ENCODE results near the gene STRA6. TPM values are rescaled to one million over a fixed set of nuclear protein-coding genes. Genes with fewer than 3 reads are reported as not detected.

Gene STRA6
- total and polyA plus RNA-seq, 3 experiments from 2014 or later: not detected

- H3K9me3 ChIP-seq (ENCODE audit: low read length): no peaks in the 10 kb centered on the region
- no peaks in the 10 kb centered on the region for H3K27me3 ChIP-seq (ENCODE audit: insufficient read depth, low read length, poor library complexity, severe bottlenecking)
- H3K27ac Mint-ChIP-seq: no peak overlapping the region
- peaks cover 7 to 39% of the 10 kb centered on the region in 2 donors for H3K27me3 Mint-ChIP-seq
- H3K4me3 Mint-ChIP-seq: no peak overlapping the region
- no peaks in the 10 kb centered on the region for H3K4me1 ChIP-seq (ENCODE audit: insufficient read depth, low read length)
- H3K9me3 Mint-ChIP-seq: no peaks in the 10 kb centered on the region
- DNase-seq: no peak
- ChIA-PET POLR2A (no interaction called here), CTCF (no interaction called here)
- H3K4me1 Mint-ChIP-seq: no peaks in the 10 kb centered on the region
- no peaks in the 10 kb centered on the region for H3K36me3 ChIP-seq (ENCODE audit: insufficient read depth, low read length)
- no peak overlapping the region for H3K27ac ChIP-seq (ENCODE audit: low read depth, low read length)
- no peak overlapping the region for H3K4me3 ChIP-seq (ENCODE audit: low read length)
- peaks cover 0 to 3% (median 0%) of the 10 kb centered on the region in 3 donors for H3K36me3 Mint-ChIP-seq
These were observed 9.9 kb upstream of the STRA6 start for GRCh38 chr15:74212494-74212893.

- ChIA-PET POLR2A (no interaction called here), CTCF (no interaction called here)
- peaks cover 0 to 3% (median 0%) of the 10 kb centered on the region in 3 donors for H3K36me3 Mint-ChIP-seq
- H3K4me3 Mint-ChIP-seq: peak overlapping the region in 1 of 7 donors; percentile 52
- H3K9me3 ChIP-seq (ENCODE audit: low read length): no peaks in the 10 kb centered on the region
- no peaks in the 10 kb centered on the region for H3K4me1 Mint-ChIP-seq
- H3K9me3 Mint-ChIP-seq: no peaks in the 10 kb centered on the region
- H3K27me3 ChIP-seq (ENCODE audit: insufficient read depth, low read length, poor library complexity, severe bottlenecking): no peaks in the 10 kb centered on the region
- H3K27ac Mint-ChIP-seq: no peak overlapping the region
- H3K36me3 ChIP-seq (ENCODE audit: insufficient read depth, low read length): no peaks in the 10 kb centered on the region
- peaks cover 7 to 44% of the 10 kb centered on the region in 2 donors for H3K27me3 Mint-ChIP-seq
- no peaks in the 10 kb centered on the region for H3K4me1 ChIP-seq (ENCODE audit: insufficient read depth, low read length)
- no peak overlapping the region for H3K4me3 ChIP-seq (ENCODE audit: low read length)
- DNase-seq: no peak
- no peak overlapping the region for H3K27ac ChIP-seq (ENCODE audit: low read depth, low read length)
These were observed 9.1 kb upstream of the STRA6 start for GRCh38 chr15:74211656-74212055.

- no peaks in the 10 kb centered on the region for H3K4me1 Mint-ChIP-seq
- no peaks in the 10 kb centered on the region for H3K9me3 Mint-ChIP-seq
- no peak overlapping the region for H3K4me3 ChIP-seq (ENCODE audit: low read length)
- no peaks in the 10 kb centered on the region for H3K27me3 ChIP-seq (ENCODE audit: insufficient read depth, low read length, poor library complexity, severe bottlenecking)
- no peak overlapping the region for H3K4me3 Mint-ChIP-seq
- no peaks in the 10 kb centered on the region for H3K9me3 ChIP-seq (ENCODE audit: low read length)
- H3K36me3 Mint-ChIP-seq: peaks cover 0 to 3% (median 0%) of the 10 kb centered on the region in 3 donors
- H3K4me1 ChIP-seq (ENCODE audit: insufficient read depth, low read length): no peaks in the 10 kb centered on the region
- ChIA-PET CTCF (no interaction called here), POLR2A (no interaction called here)
- H3K27me3 Mint-ChIP-seq: peaks cover 7 to 38% of the 10 kb centered on the region in 2 donors
- H3K36me3 ChIP-seq (ENCODE audit: insufficient read depth, low read length): no peaks in the 10 kb centered on the region
- H3K27ac ChIP-seq (ENCODE audit: low read depth, low read length): no peak overlapping the region
- DNase-seq: no peak
- no peak overlapping the region for H3K27ac Mint-ChIP-seq
These were observed 8.1 kb upstream of the STRA6 start for GRCh38 chr15:74210729-74211128.

GRCh38 chr15:74209997-74210671, 7.5 kb upstream of the STRA6 start:
- no peak overlapping the region for H3K27ac ChIP-seq (ENCODE audit: low read depth, low read length)
- Mint-ChIP-seq H3K4me3 (no peak overlapping the region), H3K4me1 (no peaks in the 10 kb centered on the region), H3K36me3 (peaks cover 0 to 3% (median 0%) of the 10 kb centered on the region in 3 donors), H3K27me3 (peaks cover 7 to 34% of the 10 kb centered on the region in 2 donors), H3K9me3 (no peaks in the 10 kb centered on the region), H3K27ac (no peak overlapping the region)
- ChIA-PET CTCF (no interaction called here), POLR2A (no interaction called here)
- no peaks in the 10 kb centered on the region for H3K4me1 ChIP-seq (ENCODE audit: insufficient read depth, low read length)
- H3K36me3 ChIP-seq (ENCODE audit: insufficient read depth, low read length): no peaks in the 10 kb centered on the region
- H3K4me3 ChIP-seq (ENCODE audit: low read length): no peak overlapping the region
- DNase-seq: no peak
- no peaks in the 10 kb centered on the region for H3K9me3 ChIP-seq (ENCODE audit: low read length)
- H3K27me3 ChIP-seq (ENCODE audit: insufficient read depth, low read length, poor library complexity, severe bottlenecking): no peaks in the 10 kb centered on the region

DNA sequence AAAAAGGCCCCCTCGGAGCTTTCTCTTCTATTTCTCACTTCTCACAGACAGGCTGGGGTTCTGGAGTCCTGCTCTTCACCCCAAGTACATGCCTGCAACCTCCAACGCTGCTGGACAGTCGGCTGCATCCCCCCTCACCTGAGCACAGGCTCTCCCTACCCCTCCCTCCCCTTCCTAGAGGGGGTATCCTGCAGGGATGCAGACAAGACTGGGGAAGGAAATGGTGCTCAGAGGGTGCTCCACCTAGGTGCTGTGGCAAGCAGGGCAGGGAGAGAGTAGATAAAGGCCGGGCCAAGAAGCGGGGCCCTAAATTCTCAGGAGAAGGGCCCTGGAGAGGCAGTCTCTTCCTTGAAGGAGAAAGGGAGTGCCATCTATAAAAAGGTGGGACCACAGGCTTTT, 7.0 kb upstream of the STRA6 start:
- Histone ChIP-seq H3K27me3 (ENCODE audit: insufficient read depth, low read length, poor library complexity, severe bottlenecking) (no peaks in the 10 kb centered on the region), H3K4me1 (ENCODE audit: insufficient read depth, low read length) (no peaks in the 10 kb centered on the region), H3K27ac (ENCODE audit: low read depth, low read length) (no peak overlapping the region), H3K4me3 (ENCODE audit: low read length) (no peak overlapping the region), H3K36me3 (ENCODE audit: insufficient read depth, low read length) (no peaks in the 10 kb centered on the region), H3K9me3 (ENCODE audit: low read length) (no peaks in the 10 kb centered on the region)
- H3K36me3 Mint-ChIP-seq: peaks cover 0 to 3% (median 0%) of the 10 kb centered on the region in 3 donors
- POLR2A ChIA-PET: no interaction called here
- no peaks in the 10 kb centered on the region for H3K9me3 Mint-ChIP-seq
- H3K27ac Mint-ChIP-seq: no peak overlapping the region
- H3K4me1 Mint-ChIP-seq: no peaks in the 10 kb centered on the region
- H3K4me3 Mint-ChIP-seq: no peak overlapping the region
- CTCF ChIA-PET: no interaction called here
- no peak for DNase-seq
- peaks cover 7 to 29% of the 10 kb centered on the region in 2 donors for H3K27me3 Mint-ChIP-seq

GRCh38 chr15:74208901-74209559, 6.4 kb upstream of the STRA6 start:
- no peaks in the 10 kb centered on the region for H3K9me3 ChIP-seq (ENCODE audit: low read length)
- H3K27me3 ChIP-seq (ENCODE audit: insufficient read depth, low read length, poor library complexity, severe bottlenecking): no peaks in the 10 kb centered on the region
- ChIA-PET CTCF (no interaction called here), POLR2A (no interaction called here)
- Mint-ChIP-seq H3K4me1 (no peaks in the 10 kb centered on the region), H3K36me3 (peaks cover 0 to 3% (median 0%) of the 10 kb centered on the region in 3 donors), H3K27me3 (peaks cover 7 to 28% of the 10 kb centered on the region in 2 donors), H3K9me3 (no peaks in the 10 kb centered on the region), H3K4me3 (no peak overlapping the region), H3K27ac (peak overlapping the region in 1 of 8 donors; percentile 43)
- no peak overlapping the region for H3K27ac ChIP-seq (ENCODE audit: low read depth, low read length)
- DNase-seq: no peak
- no peaks in the 10 kb centered on the region for H3K4me1 ChIP-seq (ENCODE audit: insufficient read depth, low read length)
- H3K36me3 ChIP-seq (ENCODE audit: insufficient read depth, low read length): no peaks in the 10 kb centered on the region
- no peak overlapping the region for H3K4me3 ChIP-seq (ENCODE audit: low read length)

GRCh38 chr15:74208496-74208895, 5.9 kb upstream of the STRA6 start:
- H3K36me3 Mint-ChIP-seq: peaks cover 0 to 3% (median 0%) of the 10 kb centered on the region in 3 donors
- no peaks in the 10 kb centered on the region for H3K36me3 ChIP-seq (ENCODE audit: insufficient read depth, low read length)
- H3K4me3 ChIP-seq (ENCODE audit: low read length): no peak overlapping the region
- ChIA-PET POLR2A (no interaction called here), CTCF (no interaction called here)
- DNase-seq: no peak
- H3K4me1 ChIP-seq (ENCODE audit: insufficient read depth, low read length): no peaks in the 10 kb centered on the region
- peaks cover 11 to 25% of the 10 kb centered on the region in 2 donors for H3K27me3 Mint-ChIP-seq
- H3K4me1 Mint-ChIP-seq: no peaks in the 10 kb centered on the region
- no peaks in the 10 kb centered on the region for H3K9me3 Mint-ChIP-seq
- no peaks in the 10 kb centered on the region for H3K9me3 ChIP-seq (ENCODE audit: low read length)
- H3K27ac Mint-ChIP-seq: no peak overlapping the region
- no peak overlapping the region for H3K4me3 Mint-ChIP-seq
- H3K27ac ChIP-seq (ENCODE audit: low read depth, low read length): no peak overlapping the region
- no peaks in the 10 kb centered on the region for H3K27me3 ChIP-seq (ENCODE audit: insufficient read depth, low read length, poor library complexity, severe bottlenecking)

DNA sequence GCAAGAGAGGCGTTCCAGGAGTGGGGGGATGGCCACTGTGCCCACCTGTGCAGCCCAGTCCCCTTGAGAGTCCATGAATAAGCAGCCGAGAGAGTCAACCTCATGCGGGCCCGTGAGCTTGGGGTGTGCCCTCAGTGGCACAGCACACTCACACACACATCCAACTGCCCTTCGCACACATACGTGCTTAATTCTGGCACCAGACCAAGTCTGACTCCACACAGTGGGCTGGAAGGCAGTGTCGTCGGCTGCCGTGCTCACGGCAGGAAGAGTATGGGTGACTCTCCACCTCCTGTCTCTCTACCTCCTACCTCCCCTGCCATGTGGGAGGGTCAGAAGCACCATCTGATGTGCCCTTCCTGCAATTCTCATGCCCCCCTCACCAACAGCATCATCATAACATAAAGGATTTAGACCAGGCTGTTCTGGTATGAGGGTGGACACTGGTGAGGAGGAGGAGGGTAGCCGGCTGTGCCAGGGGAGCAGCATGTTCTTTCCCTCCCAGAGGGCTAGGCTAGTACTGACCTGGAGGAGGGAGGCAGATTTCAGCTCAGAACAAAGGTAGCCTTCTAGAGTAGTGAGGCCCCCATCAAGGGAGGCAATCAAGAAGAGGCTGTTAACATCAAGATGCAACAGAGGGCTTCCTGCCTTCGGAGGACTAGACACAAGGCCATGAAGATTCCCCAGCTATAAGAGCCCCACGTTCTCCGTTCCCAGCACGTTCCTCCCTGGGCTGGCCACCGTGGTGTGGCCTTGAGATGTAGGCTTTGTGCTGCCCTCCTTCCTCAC, 5.3 kb upstream of the STRA6 start:
- Mint-ChIP-seq H3K36me3 (peaks cover 0 to 3% (median 0%) of the 10 kb centered on the region in 3 donors), H3K27ac (no peak overlapping the region), H3K4me1 (no peaks in the 10 kb centered on the region), H3K4me3 (no peak overlapping the region), H3K9me3 (no peaks in the 10 kb centered on the region), H3K27me3 (peaks cover 11 to 25% of the 10 kb centered on the region in 2 donors)
- ChIA-PET CTCF (no interaction called here), POLR2A (no interaction called here)
- no peaks in the 10 kb centered on the region for H3K4me1 ChIP-seq (ENCODE audit: insufficient read depth, low read length)
- no peak overlapping the region for H3K27ac ChIP-seq (ENCODE audit: low read depth, low read length)
- no peaks in the 10 kb centered on the region for H3K27me3 ChIP-seq (ENCODE audit: insufficient read depth, low read length, poor library complexity, severe bottlenecking)
- no peaks in the 10 kb centered on the region for H3K9me3 ChIP-seq (ENCODE audit: low read length)
- H3K36me3 ChIP-seq (ENCODE audit: insufficient read depth, low read length): no peaks in the 10 kb centered on the region
- DNase-seq: no peak
- H3K4me3 ChIP-seq (ENCODE audit: low read length): no peak overlapping the region
